ENCODE data around the gene PCNT.

Gene PCNT

GRCh38 chr21:46334351-46335140 is 10.6 kb downstream of the PCNT start:
- DNase-seq, result no peak

GRCh38 chr21:46336603-46337002 is 12.6 kb downstream of the PCNT start:
- no peak for DNase-seq

DNA sequence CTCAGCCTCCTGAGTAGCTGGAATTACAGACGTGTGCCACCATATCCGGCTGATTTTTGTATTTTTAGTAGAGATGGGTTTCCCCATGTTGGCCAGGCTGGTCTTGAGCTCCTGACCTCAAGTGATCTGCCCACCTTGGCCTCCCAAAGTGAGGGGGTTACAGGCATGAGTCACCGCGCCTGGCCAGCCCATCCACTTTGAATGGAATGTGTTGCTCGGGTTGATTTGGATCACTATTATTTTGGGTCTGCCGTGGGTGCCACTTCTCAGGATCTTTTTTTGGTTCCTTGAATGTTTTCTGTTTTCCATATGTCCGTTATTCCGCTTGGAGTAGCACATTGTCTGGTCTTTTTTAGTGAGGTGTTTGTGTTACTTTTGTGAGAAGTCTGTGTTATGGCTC is 17.0 kb downstream of the PCNT start:
- no peak for DNase-seq

- no peak for DNase-seq
Measured at GRCh38 chr21:46344219-46344915, 20.4 kb downstream of the PCNT start.

DNA sequence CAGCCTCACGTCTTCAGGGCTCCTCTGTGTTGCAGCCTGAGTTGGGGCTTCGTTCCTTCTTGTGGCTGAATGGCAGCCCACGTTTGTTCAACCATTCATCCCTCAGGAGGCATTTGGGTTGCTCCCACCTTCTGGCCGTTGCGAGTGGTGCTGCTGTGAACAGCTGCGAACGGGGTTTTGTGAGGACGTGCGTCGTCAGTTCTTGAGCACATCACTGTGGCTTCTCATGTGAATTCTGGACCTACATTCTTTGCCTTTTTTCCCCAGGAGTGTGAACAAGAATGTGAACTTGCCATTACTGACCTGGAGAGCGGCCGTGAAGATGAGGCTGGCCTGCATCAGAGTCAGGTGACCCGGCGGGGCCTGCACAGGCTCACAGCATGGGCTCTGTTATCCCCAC is 21.9 kb downstream of the PCNT start:
- no peak for DNase-seq

DNA sequence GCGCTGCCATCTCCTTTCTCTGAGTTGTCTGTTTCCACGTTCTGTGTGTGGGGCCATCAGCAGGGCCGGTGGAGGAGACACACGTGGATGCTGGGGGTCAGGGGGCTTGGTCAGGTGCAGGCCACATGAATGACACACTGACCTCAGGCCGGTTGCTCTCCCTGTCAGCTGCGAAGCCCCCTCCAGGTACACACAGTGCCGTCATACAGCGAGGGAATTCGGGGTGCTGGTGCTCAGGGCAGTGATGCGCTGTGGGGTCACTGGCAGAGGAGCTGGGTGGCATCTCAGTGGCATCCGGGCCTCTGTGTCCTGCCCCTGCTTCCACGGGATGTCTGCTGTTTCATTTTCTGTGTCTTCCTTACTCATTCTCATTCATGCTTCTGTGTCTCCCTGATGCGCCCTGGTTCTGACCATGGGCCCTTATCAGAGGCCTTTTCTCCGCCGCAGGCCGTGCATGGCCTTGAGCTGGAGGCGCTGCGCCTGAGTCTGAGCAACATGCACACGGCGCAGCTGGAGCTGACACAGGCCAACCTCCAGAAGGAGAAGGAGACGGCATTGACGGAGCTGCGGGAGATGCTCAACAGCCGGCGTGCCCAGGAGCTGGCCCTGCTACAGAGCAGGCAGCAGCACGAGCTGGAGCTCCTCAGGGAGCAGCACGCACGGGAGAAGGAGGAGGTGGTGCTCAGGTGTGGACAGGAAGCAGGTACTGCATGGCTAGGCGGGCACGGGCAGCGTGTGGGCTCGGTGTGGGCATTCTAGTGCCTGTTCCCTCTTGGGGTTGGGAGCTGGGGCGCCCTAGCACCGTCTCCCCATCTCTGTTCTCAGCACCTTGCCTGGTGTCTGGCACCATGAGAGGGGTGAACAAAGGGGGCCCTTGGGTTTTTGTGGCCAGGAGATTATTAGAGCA is 22.6 kb downstream of the PCNT start:
- no peak for DNase-seq

GRCh38 chr21:46347203-46347550 is 23.2 kb downstream of the PCNT start:
- DNase-seq, result no peak

GRCh38 chr21:46347791-46348381 is 23.9 kb downstream of the PCNT start:
- peak; percentile 12 for DNase-seq

DNA sequence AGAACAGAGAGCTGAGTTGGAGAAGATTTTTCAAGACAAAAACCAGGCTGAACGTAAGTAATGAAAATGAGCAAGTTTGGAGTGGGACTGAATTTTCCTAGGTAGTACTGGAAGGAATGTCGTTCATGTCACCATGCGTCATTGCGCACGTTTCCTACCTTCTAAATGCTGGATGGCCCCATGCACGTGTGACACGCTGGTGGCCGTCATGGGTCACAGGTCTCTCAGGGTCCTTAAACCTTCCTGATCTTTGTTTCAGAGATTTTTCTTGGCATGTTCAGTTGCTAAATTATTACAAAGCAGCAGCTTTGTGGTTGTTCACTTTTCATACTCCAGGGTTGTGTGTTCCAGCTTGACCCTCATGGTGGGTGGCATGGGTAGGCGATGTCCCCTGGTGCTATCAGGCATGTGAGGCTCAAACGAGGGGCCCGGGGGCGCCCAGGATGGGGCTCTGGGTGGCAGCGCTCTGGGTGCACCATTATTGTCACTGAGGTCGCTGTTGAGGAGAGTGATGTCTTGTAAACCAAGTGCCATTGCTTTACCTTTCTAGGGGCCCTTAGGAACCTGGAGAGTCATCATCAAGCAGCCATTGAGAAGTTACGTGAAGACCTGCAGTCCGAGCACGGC is 25.3 kb downstream of the PCNT start:
- DNase-seq, result no peak

DNA sequence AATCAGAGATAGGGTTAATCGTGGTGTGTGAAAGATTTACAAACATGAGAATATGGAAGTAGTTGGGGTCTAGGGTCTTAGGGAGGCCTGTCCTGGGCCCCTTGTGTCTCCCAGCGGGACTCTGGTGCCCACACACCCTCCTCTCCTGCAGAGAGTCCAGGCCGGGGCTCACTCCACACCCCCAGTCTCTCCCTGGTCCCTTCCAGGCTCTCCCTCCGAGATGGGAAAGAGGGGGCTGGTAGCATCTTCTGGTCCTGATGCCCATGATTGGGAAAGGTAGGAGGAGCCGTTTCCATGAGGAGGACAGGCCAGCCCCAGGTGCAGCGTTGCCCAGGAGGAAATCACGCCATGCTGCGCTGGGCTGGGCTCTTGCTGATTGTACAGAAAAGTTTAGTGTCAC is 26.6 kb downstream of the PCNT start:
- DNase-seq, result no peak

- no peak for DNase-seq
Measured at GRCh38 chr21:46350981-46351380, 27.0 kb downstream of the PCNT start.

- DNase-seq, result no peak
Measured at GRCh38 chr21:46351476-46352163, 27.7 kb downstream of the PCNT start.

DNA sequence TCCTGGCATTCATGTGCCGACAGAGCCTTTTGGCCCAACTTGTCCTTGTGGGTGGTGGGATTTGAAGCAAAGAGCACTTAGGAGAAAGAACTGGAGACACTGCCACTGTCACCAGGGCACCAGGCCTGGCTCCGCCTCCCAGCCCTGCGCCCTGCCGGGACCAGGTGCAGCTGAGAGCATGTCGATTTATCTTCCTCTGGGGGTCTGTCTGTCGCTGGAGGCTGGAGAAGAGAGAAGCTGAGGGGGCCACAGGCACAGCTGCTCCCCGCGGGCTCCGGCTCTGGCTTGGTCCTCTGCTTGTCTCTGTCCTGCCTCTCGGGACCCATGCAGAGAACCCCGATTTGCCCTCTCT is 28.2 kb downstream of the PCNT start:
- no peak for DNase-seq

GRCh38 chr21:46352913-46353312 is 29.0 kb downstream of the PCNT start:
- DNase-seq, result no peak

DNA sequence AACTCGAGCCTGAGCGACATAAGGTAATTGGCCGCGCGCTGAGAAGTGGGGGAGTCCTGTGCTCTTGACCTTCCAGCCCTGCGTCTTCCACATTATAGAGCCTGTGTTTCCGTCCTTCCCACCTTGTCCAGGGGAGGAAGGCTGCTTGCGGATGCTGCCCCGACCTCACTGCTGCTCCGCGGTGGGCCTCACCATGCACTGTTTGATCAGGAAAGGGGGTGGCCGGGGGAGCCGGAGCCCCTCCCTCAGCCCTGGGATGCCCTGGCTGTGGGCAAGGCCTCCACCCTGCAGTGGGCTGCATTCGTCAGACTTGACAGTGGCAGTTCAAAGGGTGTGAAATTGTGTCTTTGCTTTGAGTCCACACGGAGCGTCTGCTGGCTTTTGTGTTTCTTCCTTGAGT is 30.1 kb downstream of the PCNT start:
- DNase-seq, result no peak

DNA sequence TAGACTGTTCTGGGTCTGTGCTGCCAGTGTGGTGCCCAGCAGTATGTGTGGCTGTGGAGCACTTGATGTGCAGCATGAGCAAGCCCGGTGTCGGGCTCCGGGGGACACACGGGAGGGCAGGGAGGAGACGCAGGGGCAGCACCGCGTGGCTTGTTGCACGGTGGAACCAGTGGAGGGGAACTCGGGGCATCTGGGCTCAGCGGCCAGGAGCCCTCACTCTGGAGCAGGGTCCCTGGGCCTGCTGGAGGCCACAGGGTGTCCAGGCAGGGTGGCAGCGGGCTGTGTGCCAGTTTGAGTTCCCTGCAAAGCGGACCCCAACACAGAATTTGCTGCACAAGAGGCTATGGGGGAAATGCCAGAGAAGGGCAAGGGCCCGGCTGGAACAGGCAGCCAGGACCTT is 30.6 kb downstream of the PCNT start:
- DNase-seq, result no peak

GRCh38 chr21:46355161-46356004 is 31.4 kb downstream of the PCNT start:
- DNase-seq, result no peak

DNA sequence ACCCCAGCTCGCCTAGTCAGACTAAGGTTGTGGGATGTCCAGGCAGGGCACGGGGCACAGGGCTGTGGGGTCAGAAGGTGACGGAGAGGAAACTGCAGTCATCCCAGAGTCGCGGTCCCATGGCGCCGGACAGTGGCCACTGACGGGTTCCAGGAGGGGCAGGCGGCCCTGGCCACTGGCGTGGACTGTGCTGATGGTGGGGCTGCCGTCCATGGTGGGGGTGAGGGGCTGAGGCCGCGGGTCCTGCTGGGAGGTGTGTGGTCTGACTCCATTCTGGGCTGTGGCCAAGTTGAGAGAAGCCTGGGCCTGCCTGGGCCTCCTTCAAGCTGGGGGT is 32.0 kb downstream of the PCNT start:
- DNase-seq, result no peak

DNA sequence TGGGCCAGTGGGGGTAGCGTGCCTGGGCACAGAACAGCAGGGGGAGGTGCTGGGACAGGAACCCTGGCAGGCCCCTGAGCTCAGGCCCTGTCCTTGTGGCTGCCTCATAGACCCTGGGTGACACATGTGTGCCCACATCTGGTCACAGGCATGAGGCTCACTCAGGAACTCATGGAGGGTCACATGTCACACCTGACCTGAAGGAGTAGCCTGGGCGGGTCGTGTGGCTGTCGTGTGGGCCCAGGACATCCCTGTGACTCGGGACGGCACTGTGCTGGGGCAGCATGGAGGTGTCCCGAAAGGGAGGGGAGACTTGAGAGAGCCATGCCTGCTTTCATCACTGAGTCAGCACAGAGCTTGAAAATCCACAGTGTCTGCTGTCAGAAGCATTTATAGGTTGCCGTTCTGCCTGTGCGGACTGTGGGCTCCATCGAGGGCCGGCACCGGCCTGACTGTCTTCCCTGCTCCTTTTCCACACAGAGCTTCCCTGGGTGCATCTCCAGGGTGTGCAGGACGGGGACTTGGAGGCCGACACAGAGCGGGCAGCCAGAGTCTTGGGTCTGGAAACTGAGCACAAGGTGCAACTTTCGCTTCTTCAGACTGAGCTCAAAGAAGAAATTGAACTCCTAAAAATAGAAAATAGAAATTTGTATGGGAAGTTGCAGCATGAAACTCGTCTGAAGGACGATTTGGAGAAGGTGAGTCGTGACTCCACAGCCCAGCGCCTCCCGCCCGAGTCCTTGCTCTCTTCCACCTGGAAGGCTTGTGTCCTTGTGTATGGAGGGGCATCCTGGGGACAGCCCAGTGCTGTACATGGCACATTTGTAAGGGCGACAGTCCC is 32.8 kb downstream of the PCNT start:
- no peak for DNase-seq

DNA sequence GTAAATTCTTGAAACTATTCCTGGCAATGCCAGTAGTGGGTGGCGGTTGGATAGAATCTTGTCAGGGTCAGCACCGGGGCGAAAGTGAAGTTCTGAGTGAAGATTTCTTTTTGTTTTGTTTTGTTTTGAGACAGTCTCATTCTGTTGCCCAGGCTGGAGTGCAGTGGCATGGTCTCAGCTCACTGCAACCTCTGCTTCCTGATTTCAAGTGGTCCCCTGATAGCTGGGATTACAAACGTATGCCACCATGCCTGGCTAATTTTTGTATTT is 33.3 kb downstream of the PCNT start:
- DNase-seq, result no peak
